ENCODE measurements around the gene ASIC4.

DNA sequence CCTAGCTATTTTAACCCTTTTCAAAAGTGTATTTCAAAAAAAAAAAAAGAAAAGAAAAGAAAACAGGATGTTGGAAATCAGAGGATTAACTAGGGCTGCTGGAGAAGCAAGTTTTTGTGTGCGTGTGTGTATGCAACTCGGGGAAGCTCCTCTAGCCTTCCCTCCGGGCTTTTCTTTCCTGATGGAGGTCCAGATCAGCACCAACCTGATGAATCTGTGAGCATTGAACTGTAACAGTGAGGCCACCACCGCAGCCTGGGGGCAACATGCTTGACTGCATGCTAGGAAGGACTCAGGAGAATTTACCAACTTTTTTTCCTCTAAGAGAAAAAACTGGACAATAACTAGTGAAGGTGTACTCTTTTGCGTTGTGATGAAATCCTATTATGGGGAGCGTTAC, 54.8 kb downstream of the ASIC4 start:
- no peak for TF ChIP-seq EP300 (IDR thresholded peaks at IDR 0.05)
- TF ChIP-seq, protein P1, sequence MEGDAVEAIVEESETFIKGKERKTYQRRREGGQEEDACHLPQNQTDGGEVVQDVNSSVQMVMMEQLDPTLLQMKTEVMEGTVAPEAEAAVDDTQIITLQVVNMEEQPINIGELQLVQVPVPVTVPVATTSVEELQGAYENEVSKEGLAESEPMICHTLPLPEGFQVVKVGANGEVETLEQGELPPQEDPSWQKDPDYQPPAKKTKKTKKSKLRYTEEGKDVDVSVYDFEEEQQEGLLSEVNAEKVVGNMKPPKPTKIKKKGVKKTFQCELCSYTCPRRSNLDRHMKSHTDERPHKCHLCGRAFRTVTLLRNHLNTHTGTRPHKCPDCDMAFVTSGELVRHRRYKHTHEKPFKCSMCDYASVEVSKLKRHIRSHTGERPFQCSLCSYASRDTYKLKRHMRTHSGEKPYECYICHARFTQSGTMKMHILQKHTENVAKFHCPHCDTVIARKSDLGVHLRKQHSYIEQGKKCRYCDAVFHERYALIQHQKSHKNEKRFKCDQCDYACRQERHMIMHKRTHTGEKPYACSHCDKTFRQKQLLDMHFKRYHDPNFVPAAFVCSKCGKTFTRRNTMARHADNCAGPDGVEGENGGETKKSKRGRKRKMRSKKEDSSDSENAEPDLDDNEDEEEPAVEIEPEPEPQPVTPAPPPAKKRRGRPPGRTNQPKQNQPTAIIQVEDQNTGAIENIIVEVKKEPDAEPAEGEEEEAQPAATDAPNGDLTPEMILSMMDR (IDR thresholded peaks at IDR 0.05), result no peak
- no peak for TF ChIP-seq POLR2A (IDR thresholded peaks at IDR 0.05)
- TF ChIP-seq POLR2AphosphoS5 (IDR thresholded peaks at IDR 0.05), result no peak
